GM18870 (cell line): ENCODE data around the gene RAB11FIP5.

Experiments
- ATAC-seq: cut with Tn5 transposase; IDR thresholded peaks from one replicate; pipeline ENCODE4 v1.9.1; 2021; ENCODE audit warnings: moderate library complexity; ENCODE audit not compliant: unreplicated experiment

The RAB11FIP5 gene

DNA sequence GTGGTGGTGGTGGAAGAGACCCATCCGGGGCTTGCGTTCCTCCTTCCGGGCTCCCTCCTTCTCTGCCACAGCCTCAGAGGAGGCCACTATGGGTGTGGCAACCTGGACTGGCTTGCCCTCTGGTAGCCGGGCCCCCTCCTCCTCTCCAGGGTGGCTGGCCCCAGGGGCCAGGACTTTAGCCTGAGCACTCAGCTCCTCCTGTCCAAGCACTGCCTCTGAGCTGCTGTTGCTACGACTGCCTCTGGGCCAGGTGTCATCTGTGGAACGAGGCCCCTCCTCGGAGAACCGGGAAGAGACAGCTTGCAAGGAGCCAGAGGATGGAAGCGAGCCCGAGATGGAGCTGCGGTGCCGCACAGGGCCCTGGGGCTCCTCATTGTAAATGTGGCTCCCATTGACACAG lies 24.5 kb downstream of the RAB11FIP5 start:
- no peak for ATAC-seq

- no peak for ATAC-seq
These were observed 25.4 kb downstream of the RAB11FIP5 start for GRCh38 chr2:73087311-73087710.

GRCh38 chr2:73085691-73086090 lies 27.1 kb downstream of the RAB11FIP5 start:
- ATAC-seq = no peak

DNA sequence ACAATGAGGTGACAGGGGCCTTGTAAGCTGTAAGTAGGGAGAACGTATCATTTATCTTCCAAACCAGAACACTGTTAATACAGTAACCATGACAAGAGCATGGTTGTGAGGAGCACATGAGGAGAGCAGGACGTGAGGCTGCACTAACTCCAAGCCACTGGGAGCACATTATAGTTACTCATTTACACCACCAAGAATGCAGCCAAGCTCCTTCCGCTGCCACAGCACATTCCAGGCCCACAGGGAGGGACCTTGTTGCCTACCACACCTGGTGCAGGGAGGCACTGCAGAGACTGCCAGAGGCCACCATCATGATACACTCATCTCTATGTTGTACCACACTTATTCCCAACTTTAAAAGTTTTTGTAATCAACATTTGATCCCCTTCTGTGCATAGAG lies 27.8 kb downstream of the RAB11FIP5 start:
- ATAC-seq = no peak

GRCh38 chr2:73083886-73084800 lies 28.6 kb downstream of the RAB11FIP5 start:
- no peak for ATAC-seq

DNA sequence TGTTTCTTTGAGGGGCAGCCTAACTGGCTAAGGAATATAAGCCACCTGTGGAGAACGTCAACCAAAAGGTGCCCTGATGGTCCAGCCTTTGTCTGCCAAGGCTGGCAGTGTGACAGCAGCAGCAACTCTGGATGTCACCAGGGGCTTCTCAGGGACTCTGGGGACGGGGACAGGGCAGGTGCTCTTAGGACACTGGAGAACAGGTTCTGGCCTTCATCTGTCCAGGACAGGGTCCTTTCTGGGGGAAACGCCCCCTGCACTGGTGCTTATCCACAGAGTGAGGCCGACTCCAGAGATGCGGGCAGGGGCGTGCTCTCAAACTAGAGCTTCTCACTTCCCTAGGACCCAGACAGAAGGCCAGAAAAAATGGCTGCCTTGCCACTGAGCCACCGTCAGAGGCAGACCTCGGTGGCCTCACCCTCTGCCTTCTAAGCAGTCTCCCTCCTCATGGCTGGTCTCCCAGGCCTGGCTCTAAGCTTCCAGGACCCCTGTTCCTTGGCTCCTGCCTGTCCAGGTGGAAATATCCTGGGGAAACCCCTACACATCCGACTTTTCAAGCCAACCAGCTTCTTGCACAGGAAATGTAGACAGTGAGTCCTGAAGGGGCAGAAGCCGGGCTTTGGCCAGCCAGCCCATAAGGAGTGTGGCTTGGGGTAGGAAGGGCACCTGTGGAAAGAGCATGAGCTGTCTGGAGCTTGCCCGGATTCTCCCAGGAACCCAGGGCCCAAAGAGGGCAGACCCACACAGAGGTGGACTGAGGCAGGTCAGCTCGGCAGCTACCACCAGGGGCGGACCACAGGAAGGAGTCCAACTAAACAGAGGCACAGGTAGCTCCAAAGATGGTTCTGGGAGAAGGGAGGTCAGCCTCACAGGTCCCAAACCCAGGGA lies 30.0 kb downstream of the RAB11FIP5 start:
- no peak for ATAC-seq

- no peak for ATAC-seq
These were observed 31.5 kb downstream of the RAB11FIP5 start for GRCh38 chr2:73081181-73081671.

DNA sequence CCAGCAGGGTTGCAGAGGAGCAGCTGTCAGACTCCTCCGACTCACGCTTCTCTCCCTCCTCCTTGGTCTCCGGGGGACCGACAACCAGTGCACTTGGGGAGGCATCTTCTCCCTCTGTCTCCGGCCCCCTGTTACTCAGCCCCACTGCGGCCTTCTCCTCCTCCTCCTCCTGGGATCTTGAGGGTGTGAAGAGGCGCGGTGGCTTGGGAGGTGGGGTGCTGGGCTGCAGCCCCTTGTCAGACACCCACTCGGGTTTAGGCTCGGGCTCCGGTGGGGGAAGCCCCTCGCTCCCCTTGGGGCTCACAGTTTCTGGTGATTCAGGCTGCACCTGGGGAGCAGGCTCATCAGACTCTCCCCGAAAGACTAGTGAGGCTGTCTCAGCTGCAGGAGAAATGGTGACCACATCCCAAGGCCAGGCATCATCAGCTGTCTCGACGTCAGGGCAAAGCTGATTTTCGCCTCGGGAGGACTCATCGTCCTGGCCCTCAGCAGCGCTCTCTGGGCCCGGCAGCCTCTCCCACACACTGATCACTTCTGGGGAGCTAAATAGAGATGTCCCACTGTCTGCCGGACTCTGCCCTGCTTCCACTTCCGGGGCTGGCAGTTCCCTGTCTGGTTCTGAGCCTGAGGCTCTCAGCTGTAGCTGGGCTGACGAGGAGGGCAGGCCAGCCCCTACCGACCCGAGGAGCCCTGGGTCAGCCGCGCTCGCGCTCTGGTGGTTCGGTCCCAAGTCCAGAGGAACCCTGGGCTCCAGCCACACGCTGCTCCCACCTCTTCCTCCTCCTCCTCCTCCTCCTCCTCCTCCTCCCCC lies 32.2 kb downstream of the RAB11FIP5 start:
- ATAC-seq = no peak

- no peak for ATAC-seq
These were observed 33.1 kb downstream of the RAB11FIP5 start for GRCh38 chr2:73079636-73080035.

DNA sequence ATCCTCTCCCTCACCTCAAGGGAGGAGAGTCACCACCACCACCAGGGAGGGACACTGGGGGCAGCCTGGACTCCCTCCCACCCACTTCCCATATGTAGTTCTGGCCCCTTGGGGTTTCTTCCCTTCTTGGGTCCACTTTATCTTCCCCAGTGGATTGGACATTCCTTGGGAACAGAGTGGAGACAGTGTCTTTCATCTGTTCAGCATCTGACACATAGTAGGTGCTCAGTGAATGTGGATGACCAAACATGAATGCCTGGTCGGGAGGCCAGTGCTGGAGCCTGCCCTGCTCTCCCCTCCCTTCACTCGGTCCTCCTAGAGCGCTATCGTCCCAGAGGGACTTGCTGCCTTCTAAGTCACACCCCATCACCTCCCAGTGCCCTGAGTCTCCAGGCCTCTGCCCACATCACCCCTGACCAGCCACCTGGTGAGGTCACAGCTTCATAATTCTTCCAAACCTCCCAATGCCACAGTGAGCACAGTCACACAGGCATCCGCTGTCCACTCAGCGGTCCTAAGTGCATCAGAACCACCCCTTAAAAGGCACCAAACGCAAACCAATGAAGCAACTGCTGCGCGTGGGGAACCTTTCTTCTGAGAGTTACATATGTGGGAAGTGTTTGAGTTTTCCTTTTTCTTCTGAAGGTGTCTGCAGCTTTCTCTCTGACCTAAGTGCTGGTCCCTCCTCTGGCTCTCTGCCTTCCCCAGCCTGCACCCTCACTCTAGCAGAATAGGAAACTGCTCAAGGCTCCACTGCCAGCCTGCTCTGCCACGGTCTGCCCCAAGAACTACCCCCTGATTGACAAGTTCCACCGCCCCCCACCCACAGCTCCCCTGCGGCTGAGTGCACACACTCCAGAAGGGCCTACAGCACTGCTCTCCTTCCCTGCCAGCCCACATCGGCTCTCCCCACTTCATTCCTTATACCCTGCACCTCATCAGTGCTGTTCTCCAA lies 34.0 kb downstream of the RAB11FIP5 start:
- no peak for ATAC-seq

- ATAC-seq = no peak
These were observed 35.3 kb downstream of the RAB11FIP5 start for GRCh38 chr2:73077424-73077795.

- no peak for ATAC-seq
These were observed 35.9 kb downstream of the RAB11FIP5 start for GRCh38 chr2:73076701-73077423.

GRCh38 chr2:73075477-73076373 lies 37.0 kb downstream of the RAB11FIP5 start:
- no peak for ATAC-seq

DNA sequence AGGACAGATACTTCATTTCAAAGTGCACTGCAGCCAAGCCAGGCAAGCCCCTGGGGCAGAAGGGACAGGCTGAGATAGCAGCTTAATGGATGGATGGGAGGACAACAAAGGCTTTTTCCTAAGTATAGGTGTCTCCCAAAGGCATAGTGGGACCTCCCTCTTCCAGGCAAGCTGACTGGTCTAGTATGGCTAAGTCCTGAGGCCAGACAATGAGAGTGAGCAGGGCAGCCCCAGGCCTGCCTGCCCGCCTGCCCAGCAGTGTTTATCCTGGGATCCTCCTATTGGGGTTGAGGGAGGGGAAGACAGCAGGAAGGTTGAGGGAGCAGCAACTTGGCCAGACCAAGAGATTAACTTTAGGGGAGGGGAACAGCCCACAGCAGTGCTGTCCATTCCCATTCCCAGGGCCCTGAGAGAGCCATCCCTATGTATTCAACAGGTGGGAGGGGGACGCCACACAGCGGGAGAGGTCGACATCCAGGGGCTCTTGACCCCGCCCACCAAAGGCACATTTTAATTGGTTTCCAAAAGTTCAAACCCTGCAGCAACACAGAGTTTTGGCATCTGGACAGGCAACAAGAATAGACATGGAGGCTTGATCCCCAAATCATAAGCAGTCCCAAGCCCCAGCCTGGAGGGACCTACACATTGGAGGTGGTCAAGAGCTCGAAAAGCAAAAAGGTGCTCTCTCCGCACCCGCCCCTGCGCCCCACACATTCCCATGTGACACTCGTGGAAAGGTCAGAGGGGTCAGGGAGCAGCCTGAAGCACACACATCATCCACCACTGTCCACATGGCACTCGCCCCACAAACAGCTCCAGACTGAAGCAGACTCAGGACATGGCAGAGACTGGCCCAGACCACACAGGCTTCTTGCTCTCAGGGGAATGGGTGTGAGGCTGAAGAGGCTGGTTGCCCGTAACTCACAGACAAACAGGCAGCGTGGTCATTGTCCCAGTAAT lies 38.4 kb downstream of the RAB11FIP5 start:
- ATAC-seq = no peak

GRCh38 chr2:73072416-73072815 lies 40.3 kb downstream of the RAB11FIP5 start:
- ATAC-seq = no peak

- ATAC-seq = no peak
These were observed 40.7 kb downstream of the RAB11FIP5 start for GRCh38 chr2:73072129-73072395.
